Measurements from ENCODE around the gene FGFR2.
"Not testable (repeated sequence)": the region's sequence is repeated elsewhere in the genome, so short reads cannot be mapped to it uniquely, and the experiment has no call there.

The FGFR2 gene

DNA sequence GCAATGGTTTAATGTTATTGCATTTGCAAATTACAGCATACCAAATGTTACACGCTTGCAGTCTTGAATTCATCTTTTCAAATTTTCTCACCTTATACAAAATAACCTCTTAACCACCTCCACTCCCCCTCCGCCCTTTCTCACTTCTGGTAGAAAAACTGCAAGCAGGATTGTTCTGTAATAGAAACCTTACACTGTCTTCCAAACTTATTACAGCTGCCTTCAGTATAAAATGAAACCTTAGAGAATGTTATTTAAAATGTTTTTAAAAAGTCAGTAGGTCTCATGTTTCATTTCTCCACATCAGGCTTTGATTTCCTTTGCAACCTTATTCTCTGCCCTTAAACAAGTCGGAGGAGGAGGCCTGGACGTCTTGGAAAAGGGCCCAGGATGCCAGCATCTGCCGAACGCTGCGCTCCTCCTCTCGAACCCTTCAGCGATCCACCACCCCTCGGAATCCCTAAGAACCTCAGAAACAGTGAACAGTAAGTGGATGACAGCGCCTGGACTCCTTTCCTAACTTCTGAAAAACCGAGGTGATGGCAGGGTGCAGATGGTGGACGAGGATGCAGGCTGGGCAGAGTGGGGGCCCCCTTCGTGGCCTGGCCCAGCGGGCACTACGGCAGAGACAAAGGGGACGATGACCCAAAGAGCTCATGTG is 74.0 kb downstream of the FGFR2 start:
- no peak for DNase-seq (ENCODE audit: low read depth)

DNA sequence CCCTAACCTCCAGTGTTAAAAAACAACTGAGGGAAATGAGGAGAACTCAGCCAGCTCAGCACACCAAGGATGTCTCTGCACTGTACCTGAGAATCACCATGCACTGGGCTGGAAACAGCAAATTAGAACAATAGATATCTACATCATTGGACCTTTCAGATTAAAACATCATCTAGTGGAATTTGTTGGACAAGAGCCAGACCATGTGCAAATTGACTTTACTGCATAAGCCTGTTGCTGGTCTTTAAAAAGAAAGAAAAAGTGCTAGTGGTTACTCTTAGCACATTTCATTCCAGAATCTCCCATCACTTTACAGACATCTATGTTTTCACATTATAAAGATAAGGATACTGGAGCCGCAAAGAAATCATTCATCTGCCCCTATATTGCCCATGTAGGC is 75.4 kb downstream of the FGFR2 start:
- no peak for DNase-seq (ENCODE audit: low read depth)

DNA sequence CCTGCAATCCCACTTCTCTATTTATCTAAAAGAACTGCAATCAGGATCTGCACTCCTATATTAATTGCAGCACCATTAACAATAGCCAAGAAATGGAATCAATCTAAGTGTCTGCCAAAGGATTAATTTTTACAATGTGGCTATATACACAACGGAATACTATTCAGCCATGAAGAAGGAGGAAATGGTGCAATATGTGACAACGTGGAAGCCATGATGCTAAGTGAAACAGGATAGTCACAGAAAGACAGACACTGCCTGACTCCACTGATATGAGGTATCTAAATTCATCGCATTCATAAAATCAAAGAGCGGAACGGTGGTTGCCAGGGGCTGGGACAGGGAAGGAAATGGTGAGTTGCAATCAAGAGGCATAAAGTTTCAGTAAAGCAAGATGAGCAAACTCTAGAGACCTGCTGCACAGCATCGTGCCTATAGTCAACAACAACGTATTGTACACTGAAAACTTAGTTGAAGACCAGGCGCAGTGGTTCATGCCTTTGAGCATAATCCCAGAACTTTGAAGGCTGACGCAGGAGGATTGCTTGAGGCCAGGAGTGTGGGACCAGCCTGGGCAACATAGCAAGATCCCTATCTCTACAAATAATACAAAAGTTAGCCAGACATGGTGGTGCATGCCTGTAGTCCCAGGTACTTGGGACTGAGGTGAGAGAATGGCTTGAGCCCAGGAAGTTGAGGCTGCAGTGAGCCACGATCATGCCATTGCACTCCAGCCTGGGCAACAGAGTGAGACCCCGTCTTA is 76.3 kb downstream of the FGFR2 start:
- DNase-seq (ENCODE audit: low read depth): no peak

DNA sequence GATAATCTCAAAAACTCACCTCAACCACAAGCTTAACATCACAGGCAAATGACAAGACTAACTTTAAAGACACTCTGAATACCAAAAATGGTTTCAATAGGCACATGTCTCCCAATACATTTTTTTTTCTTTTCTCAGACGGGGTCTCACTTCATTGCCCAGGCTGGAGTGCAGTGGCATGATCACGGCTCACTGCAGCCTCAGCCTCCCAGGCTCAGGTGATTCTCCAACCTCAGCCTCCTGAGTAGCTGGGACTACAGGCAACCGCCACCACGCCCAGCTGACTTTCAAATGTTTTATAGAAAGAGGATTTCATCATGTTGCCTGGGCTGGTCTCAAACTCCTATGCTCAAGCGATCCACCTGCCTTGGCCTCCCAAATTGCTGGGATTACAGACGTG is 77.7 kb downstream of the FGFR2 start:
- not testable (repeated sequence) for DNase-seq (ENCODE audit: low read depth)

DNA sequence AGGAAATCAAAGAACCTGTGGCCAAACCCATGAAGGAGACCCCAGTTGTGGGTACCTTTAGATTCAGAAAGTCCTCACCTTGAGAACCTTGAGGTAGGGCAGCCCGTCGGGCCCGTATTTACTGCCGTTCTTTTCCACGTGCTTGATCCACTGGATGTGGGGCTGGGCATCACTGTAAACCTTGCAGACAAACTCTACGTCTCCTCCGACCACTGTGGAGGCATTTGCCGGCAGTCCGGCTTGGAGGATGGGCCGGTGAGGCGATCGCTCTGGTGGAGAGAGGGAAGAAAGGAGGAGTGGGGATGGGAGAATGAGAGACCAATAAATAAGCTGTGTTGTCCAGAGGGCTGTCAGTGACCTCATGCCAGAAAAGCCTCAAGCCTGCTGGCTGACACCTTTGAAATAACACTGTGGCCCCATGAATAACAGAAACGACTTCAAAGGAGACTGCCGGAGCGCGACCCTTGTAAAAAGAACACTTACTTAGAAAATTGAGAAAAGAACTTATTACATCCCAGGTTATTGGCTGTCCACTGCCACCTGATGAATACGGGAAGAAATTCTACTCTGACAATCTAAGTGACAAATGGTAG is 78.2 kb downstream of the FGFR2 start:
- DNase-seq (ENCODE audit: low read depth): no peak

DNA sequence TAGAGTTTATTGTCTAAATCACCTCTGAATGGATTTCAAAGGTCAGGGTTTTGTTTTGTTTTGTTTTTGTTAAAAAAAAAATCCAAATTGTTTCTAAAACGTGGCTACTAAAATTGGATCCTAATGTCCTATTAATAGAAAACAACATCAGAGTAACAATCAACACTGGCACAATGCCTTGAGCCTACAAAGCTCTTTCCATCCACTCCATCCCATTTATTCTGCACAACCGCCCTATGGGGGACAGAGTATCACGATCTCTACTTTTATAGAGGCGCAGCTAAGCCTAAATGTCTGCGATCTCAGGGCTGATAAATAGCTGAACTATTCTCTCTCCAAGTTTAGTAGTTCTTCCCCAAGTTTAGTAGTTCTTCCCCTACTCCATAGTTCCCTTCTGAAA is 78.8 kb downstream of the FGFR2 start:
- DNase-seq (ENCODE audit: low read depth): no peak

DNA sequence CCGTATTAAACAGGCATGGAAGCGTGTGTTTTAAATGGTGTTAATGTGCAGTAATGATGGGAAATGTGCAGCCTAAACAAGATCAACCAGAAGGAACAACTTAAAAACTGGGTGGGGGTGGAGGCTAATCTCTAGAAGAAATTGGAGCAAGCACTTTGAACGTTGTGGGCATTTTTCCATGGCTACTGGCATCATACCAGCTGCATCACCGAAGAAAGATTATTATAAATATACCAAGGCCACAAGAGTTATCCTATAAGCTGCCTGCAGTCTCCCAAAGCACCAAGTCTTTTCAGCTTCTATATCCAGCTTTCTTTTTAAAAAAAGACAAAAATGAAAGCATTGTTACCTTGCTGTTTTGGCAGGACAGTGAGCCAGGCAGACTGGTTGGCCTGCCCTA is 79.9 kb downstream of the FGFR2 start:
- no peak for DNase-seq (ENCODE audit: low read depth)

DNA sequence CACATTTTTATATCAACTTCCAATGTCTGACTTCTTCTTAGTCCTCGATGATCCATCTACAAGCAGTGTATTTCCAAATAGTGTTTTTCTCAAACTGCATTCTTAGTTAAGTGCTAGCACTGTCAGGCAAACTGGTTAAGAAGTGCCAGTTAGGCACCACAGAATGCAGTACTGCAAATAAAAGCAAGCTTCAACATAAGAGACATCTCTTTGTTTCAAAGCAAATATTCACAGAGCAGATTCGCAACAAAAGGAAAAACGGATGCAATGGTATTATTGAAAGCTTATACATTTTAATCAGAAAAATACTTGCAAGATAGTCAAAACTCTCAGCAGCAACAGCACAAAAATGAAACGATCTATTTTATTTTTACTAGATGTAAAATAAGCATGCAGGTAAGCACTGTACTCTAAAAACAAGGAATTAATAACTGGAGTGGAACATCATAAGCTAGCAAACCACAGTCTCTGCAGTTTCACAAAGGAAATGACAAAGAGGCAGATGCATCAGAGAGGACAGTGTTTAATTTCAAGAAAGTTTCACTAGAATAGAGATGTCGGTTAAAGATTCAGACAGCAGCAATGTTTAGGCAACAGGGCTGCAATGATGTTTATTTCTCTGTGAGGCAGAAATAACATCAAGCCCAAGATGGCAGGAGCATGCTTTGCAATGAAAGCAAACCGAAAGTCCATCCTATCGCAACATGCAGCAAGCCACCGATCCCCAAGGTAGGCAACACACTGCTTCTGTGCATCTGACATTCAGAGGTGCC is 82.0 kb downstream of the FGFR2 start:
- DNase-seq (ENCODE audit: low read depth): no peak

DNA sequence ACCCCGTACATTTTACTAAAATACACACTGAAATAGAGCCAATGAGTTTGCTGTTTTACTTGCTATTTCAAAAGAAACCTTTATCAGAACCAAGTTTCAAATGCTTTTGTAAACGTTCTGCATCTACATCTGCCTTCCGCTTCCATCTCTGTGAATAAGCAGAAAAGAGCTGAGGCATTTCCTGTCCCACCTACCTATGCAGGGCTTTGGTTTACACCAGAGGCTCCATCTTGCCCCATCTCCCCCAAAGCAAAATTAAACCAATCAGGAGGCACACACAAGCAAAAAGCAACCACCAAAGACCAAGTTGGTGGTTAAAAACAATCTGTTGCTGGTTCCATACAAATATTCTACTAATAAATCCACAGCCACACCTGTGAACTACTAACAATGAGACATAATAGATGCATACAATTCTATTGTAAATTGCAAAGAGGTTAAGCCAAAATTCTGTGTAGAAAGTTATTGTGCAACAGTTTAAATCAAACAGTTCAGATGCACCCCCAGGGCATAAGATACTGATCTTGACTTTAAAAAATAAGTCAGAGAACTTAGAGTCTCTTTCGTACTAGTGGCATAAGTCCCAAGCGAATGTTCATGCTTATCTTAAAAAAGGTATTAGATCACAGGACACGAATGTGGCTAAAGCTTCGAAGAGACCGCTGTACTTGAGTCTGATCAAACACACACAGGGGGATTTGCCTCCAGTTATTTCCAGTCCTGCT is 83.9 kb downstream of the FGFR2 start:
- DNase-seq (ENCODE audit: low read depth): no peak

DNA sequence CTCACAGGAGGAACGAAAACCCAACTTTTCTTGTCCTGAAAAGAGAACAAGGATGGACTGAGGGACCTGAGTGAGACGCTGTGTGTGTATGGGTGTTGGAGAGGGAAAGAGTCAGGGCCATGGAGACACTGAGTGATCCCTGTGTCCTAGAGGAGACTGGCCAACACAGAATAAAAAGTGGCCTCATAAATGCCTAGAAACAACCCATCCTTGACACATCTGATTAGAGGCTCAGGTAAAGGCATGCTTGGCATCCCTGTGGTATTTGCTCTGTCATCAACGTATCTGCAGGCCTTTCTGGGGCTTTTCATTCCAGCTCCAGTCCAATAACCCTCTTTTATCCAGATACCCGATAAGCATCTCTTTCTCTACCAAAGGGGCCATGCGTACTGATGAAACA is 86.3 kb downstream of the FGFR2 start:
- DNase-seq (ENCODE audit: low read depth): no peak

DNA sequence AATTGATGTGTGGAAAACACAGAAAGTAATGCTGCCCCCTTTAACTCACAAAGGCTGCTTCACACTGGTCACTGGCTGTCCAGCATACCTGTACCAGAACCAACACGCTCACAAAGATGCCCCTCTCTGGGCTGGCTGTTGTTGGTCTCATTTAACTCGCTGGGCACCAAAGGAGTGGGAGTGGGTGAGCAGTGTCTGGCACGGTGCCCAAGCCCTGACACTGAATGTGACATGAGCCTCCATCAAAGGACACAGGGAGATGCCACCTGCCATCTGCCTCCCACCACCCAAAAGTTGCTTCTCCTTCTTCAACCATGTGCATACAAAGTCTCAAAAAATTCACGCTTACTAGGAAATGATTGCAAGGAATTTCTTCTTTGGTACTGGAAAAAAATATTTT is 86.8 kb downstream of the FGFR2 start:
- DNase-seq (ENCODE audit: low read depth): no peak

DNA sequence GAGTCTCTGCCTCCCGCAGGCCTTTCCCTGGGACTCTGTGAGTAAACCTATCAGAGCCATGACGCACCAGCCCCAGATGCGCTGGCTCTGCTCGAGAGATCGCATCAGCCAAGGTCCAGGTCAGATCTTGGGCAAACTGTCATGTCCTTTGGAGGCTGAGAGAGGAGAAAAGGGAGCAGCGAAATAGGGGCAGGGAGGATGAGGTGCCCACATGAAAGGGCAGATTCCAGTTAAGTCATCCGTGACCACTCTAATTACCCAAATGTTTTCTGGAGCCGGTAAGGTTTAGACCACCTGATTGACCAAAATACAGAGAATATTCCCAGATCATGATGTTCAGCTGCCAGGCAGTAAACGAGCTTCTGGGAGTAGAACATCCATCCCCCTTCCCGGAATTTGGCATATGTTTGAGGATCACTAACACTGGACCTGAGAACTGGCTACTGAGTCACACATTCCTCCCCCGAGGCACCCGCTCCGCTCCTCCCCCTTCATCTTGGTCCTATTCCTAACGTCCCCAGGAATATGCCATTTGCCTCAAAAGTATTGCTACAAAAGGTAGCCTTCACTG is 88.0 kb downstream of the FGFR2 start:
- no peak for DNase-seq (ENCODE audit: low read depth)

DNA sequence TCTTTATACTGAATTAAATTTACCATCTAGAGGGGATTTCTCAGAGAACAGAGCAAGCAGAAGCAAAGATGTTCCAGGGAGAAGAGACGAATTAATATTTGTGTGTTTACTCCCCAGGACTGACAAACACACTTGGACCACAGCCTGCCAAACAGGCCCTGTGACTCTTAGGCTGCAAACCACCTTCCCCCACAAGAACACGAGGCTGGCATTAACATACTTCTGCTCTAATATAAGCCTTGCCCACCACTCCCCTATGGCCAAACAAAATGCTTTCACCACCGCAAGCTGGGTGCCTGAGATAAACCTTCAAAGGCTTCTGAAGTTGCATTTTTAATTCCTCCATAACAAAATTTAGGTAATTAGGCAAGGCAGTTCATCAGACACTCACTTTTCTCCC is 88.4 kb downstream of the FGFR2 start:
- DNase-seq (ENCODE audit: low read depth): no peak

DNA sequence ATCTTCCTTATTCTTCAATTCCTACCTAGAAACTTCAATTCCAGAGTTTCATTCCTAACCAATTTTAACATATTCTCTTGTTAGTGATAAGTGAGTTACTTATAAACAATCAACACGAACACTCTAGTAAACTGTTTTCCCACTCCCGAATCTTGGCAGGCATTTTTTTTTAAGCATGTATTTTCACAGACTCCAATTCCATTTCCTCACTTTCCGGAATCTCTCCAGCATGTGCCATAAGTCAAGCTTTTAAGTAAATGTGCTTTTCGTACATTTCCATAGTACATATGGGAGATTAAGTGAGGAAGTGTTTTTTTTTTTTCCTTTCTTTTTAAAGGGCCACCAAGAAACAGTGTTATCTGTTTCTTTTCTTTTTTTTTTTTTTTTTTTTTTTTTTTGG is 89.1 kb downstream of the FGFR2 start:
- DNase-seq (ENCODE audit: low read depth): no peak

DNA sequence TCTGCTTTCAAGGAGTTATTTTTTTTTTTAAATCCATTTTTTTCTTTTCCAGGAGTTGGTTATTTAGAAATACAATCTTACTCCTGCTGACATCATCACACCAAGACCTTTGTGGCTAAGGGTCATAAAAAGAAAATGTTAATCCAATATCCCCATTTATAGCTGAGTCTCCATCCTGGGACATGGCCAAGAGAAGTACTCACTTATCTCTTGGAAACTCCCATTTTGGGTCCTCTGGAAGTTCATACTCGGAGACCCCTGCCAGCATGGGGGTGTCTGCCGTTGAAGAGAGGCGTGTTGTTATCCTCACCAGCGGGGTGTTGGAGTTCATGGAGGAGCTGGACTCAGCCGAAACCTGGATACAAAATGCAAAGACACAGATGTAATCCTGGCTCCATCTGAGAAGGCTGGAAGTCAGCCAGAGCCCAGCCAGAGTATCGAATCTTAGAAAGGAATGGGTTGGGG is 94.6 kb downstream of the FGFR2 start:
- no peak for DNase-seq (ENCODE audit: low read depth)

DNA sequence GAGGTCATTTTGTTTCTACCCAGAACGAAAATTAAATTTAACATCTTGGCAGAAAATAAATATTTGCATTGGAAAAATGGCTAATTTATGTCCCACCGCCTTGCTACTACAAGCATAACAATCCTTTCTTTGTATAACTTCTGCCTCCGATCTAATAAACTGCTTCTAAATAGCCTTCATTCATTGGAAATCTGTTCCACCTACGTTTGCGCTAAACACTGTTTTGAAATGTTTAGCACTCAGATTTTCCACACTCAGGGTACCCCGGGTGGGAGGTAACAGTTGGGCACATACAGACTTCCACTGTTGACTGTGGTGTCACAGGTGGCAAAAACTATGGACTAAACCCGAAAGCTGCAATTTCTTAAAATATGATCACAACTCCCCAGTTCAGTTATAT is 96.4 kb downstream of the FGFR2 start:
- no peak for DNase-seq (ENCODE audit: low read depth)

DNA sequence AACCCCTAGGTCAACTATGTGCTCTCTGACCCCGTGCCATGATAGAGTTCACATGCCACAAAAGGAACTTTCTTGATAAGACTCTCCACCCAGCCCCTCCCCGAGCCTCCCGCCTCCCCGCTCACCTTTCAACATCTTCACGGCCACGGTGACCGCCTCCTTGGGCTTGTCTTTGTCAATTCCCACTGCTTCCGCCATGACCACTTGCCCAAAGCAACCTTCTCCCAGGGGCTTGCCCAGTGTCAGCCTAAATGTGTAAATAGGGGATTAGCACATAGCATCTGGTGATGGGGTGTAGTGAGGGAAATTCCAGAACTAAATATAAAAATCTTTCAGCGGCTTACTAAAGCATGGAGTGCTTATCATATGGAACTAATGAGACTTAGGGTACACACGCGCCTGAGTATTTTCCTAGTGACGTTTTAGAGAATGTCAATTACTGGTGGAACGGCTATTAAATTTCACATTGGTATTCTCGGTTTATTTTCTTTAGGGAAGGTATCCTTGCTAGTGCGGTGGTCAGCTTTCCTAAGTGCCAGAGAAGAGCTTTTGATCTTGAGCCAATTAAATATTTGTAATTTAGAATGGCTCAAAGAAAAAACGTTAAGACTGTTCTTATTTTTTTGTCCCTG is 97.4 kb downstream of the FGFR2 start:
- no peak for DNase-seq (ENCODE audit: low read depth)

DNA sequence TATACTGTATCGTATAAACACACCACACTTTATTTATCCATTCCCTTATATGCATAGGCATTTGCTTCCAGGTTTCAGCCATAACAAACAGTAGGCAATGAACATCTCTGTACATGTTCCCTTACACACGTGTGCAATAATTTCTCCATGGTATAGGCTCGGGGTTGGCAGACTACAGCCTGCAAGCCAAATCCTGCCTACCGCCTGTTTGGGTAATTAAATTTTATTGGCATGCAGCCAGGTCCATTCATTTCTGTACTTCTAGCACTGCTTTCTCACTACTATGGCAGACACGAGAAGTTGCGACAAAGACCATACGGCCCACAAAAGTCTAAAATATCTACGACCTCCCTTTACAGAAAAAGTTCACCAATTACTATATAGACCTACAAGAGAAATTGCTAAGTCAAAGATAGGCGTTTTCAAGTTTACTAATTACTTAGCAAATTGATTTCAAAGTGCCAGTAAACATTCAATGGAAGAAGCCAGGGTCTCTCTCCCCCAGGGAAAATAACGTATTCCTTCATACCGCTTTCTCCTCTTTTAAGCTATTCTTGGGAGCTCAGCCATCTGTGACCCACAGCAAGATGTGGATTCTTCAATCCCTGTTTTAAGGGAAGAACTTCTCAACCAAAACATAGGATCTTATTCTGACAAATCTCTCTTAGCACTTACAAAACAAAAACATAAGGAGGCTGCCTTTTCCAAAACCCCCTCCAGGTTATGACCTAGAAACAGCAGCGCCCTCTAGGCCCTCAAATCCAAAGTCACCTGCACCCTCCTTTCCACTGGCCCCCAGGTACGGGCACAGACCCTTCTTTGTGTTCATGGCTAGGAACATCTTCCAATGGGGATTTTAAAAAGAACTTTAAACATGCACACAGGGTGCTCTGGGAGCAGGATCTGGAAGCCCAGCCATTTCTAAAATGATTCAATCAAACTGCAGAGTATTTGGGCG is 100.5 kb downstream of the FGFR2 start:
- DNase-seq (ENCODE audit: low read depth): no peak

DNA sequence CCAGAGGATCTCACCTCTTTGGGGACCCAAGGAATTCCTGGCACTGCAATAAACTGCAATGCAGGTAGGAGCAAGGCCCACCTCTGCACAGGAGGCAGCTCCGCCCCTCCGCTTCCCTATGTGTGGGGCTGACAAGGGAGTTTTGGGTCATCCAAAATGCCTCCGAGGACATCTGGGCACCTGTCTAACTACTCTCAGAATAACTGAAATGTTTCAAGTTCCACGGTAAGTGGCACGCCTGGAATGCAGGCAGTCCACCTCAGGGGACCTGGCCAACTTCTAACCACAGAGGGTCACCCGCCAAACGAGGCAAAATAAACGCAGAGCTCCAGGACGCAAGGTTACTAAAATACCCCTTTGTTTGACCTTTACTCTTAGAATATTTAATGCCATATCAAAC is 102.5 kb downstream of the FGFR2 start:
- DNase-seq (ENCODE audit: low read depth): no peak

DNA sequence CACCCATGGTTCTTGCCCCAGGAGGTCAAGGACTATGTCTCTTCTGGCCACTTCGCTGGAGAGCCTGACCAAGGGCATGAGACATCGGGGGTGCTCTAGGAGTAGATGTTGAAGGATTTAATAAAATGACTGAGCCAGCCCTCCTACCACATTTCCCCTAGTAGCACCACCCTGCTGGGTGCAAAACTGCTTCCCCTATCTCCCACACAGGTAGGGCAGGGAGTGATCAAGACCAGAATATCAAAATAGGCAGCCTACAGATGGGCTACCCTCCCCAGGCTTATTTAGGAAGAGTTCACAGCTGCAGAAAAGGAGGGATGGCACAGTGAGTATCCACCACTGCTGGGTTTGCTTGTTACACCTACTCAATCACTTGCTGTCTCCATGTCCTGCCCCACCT is 103.9 kb downstream of the FGFR2 start:
- no peak for DNase-seq (ENCODE audit: low read depth)
